Activated CD8-positive, alpha-beta memory T cell treated with anti-CD3 and anti-CD28 coated beads for 4 hours (primary cell): ENCODE measurements around the gene ZNF594.
A peak's percentile ranks its signal among the peaks of the same experiment; 100 is the strongest.
"Not testable (repeated sequence)": the region's sequence is repeated elsewhere in the genome, so short reads cannot be mapped to it uniquely, and the experiment has no call there.

ENCODE experiments used
- DNase-seq, 2 donors: peaks; one replicate each; pipeline ENCODE4 v3.0.0-alpha.2; 2020; ENCODE audit warnings: low read depth in 2 of 2

ZNF594 gene

GRCh38 chr17:5191541-5192417 is at the start of gene ZNF594:
ZNF594 (minus strand) TSS chr17:5191868; CDS start chr17:5184256, 7,612 bp downstream.
- DNase-seq = peak; percentile 91 to 94

- not testable (repeated sequence) for DNase-seq
Measured at GRCh38 chr17:5239769-5240168, 48.1 kb upstream of the ZNF594 start.

- DNase-seq = no peak
Measured at GRCh38 chr17:5238333-5238732, 46.7 kb upstream of the ZNF594 start.

GRCh38 chr17:5237541-5238016 is 45.9 kb upstream of the ZNF594 start:
- DNase-seq = peak in 1 of 2 donors; percentile 31

GRCh38 chr17:5236938-5237540 is 45.4 kb upstream of the ZNF594 start:
- no peak for DNase-seq

GRCh38 chr17:5234645-5235576 is 43.2 kb upstream of the ZNF594 start, which contains the start of gene SCIMP:
SCIMP (minus strand) TSS chr17:5234860; CDS start chr17:5234755, 105 bp downstream.
- no peak for DNase-seq

GRCh38 chr17:5233492-5233891 is 41.8 kb upstream of the ZNF594 start:
- not testable (repeated sequence) for DNase-seq

- peak; percentile 33 to 45 for DNase-seq
Measured at GRCh38 chr17:5226940-5227878, 35.5 kb upstream of the ZNF594 start.

GRCh38 chr17:5225668-5226457 is 34.2 kb upstream of the ZNF594 start:
- DNase-seq = no peak

GRCh38 chr17:5221912-5222311 is 30.2 kb upstream of the ZNF594 start:
- not testable (repeated sequence) for DNase-seq

GRCh38 chr17:5220074-5220473 is 28.4 kb upstream of the ZNF594 start:
- no peak for DNase-seq

GRCh38 chr17:5219536-5219935 is 27.9 kb upstream of the ZNF594 start:
- DNase-seq = no peak

- DNase-seq = not testable (repeated sequence)
Measured at GRCh38 chr17:5217562-5217961, 25.9 kb upstream of the ZNF594 start.

GRCh38 chr17:5211458-5211857 is 19.8 kb upstream of the ZNF594 start:
- no peak for DNase-seq

- no peak for DNase-seq
Measured at GRCh38 chr17:5210614-5211252, 19.1 kb upstream of the ZNF594 start.

GRCh38 chr17:5210091-5210490 is 18.4 kb upstream of the ZNF594 start:
- no peak for DNase-seq

GRCh38 chr17:5209396-5209795 is 17.7 kb upstream of the ZNF594 start:
- DNase-seq = no peak

- no peak for DNase-seq
Measured at GRCh38 chr17:5203908-5204294, 12.2 kb upstream of the ZNF594 start.

GRCh38 chr17:5203178-5203907 is 11.7 kb upstream of the ZNF594 start:
- DNase-seq = no peak
